HepG2 (cell line): Measurements from ENCODE around the gene ATP11A. TPM values are rescaled to one million over a fixed set of nuclear protein-coding genes. Genes with fewer than 3 reads are reported as not detected.
A peak's percentile ranks its signal among the peaks of the same experiment; 100 is the strongest.

Experiments
- CREM ChIP-seq, 2 experiments: sonication (generic) in 1 of 2; formaldehyde crosslinking in 1 of 2; IDR thresholded peaks; 2 replicates each; pipeline versions ENCODE4 v1.4.0 to v1.6.1; 2016 to 2020; ENCODE audit warnings: antibody characterized with exemption in 1 of 2, mild to moderate bottlenecking in 1 of 2, missing genetic modification reagents in 1 of 2
- MYNN ChIP-seq: sonication (generic); formaldehyde crosslinking; IDR thresholded peaks from 2 replicates; pipeline ENCODE4 v1.4.0; 2020; ENCODE audit warnings: mild to moderate bottlenecking, low read depth, missing genetic modification reagents
- NFRKB ChIP-seq: fragments of 450-650 bp; IDR thresholded peaks from 2 replicates; pipeline ENCODE4 v1.6.1; 2017
- NFYB ChIP-seq: sonication (generic); formaldehyde crosslinking; IDR thresholded peaks from 2 replicates; pipeline ENCODE4 v1.4.0; 2020; ENCODE audit warnings: missing genetic modification reagents
- POLR2AphosphoS5 ChIP-seq: IDR thresholded peaks from 2 replicates; pipeline ENCODE4 v1.6.1; 2012; ENCODE audit warnings: low read depth, low read length
- REPIN1 ChIP-seq: sonication (generic); formaldehyde crosslinking; IDR thresholded peaks from 2 replicates; pipeline ENCODE4 v1.8.0; 2022; ENCODE audit warnings: missing genetic modification reagents, low read depth, mild to moderate bottlenecking, borderline replicate concordance
- RNF2 ChIP-seq: fragments of 450-650 bp; conservative IDR thresholded peaks from 2 replicates; pipeline ENCODE4 v1.6.1; 2016; ENCODE audit warnings: low read depth
- SP4 ChIP-seq: sonication (generic); formaldehyde crosslinking; IDR thresholded peaks from 2 replicates; pipeline ENCODE4 v1.8.1; 2023; ENCODE audit warnings: mild to moderate bottlenecking, missing genetic modification reagents
- U2AF1 ChIP-seq: fragments of 200-400 bp; formaldehyde crosslinking; optimal IDR thresholded peaks from 2 replicates; pipeline ENCODE3; 2017; ENCODE audit warnings: mild to moderate bottlenecking, low read depth, low read length
- ZFYVE20 ChIP-seq: sonication (generic); formaldehyde crosslinking; IDR thresholded peaks from 2 replicates; pipeline ENCODE4 v1.8.0; 2023; ENCODE audit warnings: low read depth, mild to moderate bottlenecking, moderate library complexity, missing genetic modification reagents, borderline replicate concordance
- ZNF335 ChIP-seq: sonication (generic); formaldehyde crosslinking; IDR thresholded peaks from 2 replicates; pipeline ENCODE4 v1.4.0; 2020; ENCODE audit warnings: missing genetic modification reagents
- ZNF672 ChIP-seq: sonication (generic); formaldehyde crosslinking; IDR thresholded peaks from 2 replicates; pipeline ENCODE4 v1.8.1; 2022; ENCODE audit warnings: missing genetic modification reagents
- polyA plus RNA-seq, 8 experiments: library from polyadenylated mRNA; depleted of rRNA in 3 of 8; stranded (reverse) in 7 of 8; unstranded in 1 of 8; fragments of >200 nt; fragmentation: Illumina TruSeq in 4 of 8; extraction: Trizol in 4 of 8; gene quantifications; 2 replicates each; pipeline versions ENCODE4 v1.2.1 to v1.2.3, GENCODE V29; 2011 to 2016; ENCODE audit warnings: low read depth in 4 of 8, missing spikeins in 1 of 8, mixed read lengths in 1 of 8; ENCODE audit not compliant: insufficient read depth in 1 of 8
- total RNA-seq, 5 experiments: library from RNA; depleted of rRNA; stranded (reverse); fragments of >200 nt; fragmentation: Illumina TruSeq; extraction: Trizol; gene quantifications; 2 replicates each; pipeline ENCODE4 v1.2.3, GENCODE V29; 2016; ENCODE audit warnings: low read depth in 1 of 5
- TF ChIP-seq, protein P1 (sequence below): IDR thresholded peaks from 2 replicates; pipeline ENCODE4 v1.6.1; 2016; ENCODE audit warnings: low read depth, control low read depth
- TF ChIP-seq, protein P2 (sequence below): sonication (generic); formaldehyde crosslinking; IDR thresholded peaks from 2 replicates; pipeline ENCODE4 v1.5.1; 2020; ENCODE audit warnings: mild to moderate bottlenecking, missing genetic modification reagents, borderline replicate concordance
- TF ChIP-seq, protein P3 (sequence below): fragments of 450-650 bp; IDR thresholded peaks from 2 replicates; pipeline ENCODE4 v1.6.1; 2016
- TF ChIP-seq, protein P4 (sequence below): sonication (generic); formaldehyde crosslinking; IDR thresholded peaks from 2 replicates; pipeline ENCODE4 v1.5.0; 2020; ENCODE audit warnings: missing genetic modification reagents
- TF ChIP-seq, protein P5 (sequence below): sonication (generic); formaldehyde crosslinking; IDR thresholded peaks from 2 replicates; pipeline ENCODE4 v1.4.0; 2020; ENCODE audit warnings: missing genetic modification reagents

Gene ATP11A
- total and polyA plus RNA-seq, 2 of the 13 experiments (the other 11 are each of a cell fraction or from before 2014, with no cell fraction given): 18.4 to 20.1 TPM

DNA sequence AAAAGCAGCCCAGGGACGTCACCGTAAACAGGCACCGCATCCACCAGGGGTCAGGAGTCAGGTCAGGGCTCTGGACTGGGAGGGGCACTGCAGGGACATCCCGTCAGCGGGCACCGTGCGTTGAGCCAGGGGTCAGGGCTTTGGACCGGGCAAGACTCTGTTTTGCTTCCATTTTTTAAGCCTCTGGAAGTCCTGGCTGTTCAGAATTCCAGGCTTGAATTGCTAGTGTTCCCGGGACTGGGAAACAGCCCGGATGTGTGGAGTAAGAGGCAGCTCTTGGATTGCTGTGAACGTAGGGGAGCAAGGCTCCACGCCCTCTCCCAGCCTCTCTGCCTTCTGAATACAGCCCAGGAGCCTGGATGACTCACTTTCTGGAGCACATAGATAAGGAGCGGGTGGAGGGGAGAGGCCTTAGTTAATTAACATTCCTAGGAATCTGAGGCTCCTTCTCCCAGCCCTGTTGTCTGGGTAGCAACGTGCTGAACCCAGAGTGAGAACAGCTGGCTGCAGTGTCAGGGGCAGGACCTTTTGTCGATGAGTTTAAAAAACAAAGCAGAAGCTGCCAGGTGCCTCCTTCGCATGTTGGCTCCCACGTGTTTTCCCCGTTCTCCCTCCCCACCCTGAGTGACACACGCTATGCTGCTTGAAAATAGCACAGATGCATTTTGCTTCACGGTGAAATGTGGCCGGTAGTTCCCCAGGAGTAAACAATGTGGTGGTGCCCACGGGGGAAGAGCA lies 21.9 kb downstream of the ATP11A start (continued):
- TF ChIP-seq, protein P1, sequence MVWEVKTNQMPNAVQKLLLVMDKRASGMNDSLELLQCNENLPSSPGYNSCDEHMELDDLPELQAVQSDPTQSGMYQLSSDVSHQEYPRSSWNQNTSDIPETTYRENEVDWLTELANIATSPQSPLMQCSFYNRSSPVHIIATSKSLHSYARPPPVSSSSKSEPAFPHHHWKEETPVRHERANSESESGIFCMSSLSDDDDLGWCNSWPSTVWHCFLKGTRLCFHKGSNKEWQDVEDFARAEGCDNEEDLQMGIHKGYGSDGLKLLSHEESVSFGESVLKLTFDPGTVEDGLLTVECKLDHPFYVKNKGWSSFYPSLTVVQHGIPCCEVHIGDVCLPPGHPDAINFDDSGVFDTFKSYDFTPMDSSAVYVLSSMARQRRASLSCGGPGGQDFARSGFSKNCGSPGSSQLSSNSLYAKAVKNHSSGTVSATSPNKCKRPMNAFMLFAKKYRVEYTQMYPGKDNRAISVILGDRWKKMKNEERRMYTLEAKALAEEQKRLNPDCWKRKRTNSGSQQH (CRISPR knock-in tag): peak; percentile 31; the same call in 1 of the 2 replicates
- TF ChIP-seq, protein P2, sequence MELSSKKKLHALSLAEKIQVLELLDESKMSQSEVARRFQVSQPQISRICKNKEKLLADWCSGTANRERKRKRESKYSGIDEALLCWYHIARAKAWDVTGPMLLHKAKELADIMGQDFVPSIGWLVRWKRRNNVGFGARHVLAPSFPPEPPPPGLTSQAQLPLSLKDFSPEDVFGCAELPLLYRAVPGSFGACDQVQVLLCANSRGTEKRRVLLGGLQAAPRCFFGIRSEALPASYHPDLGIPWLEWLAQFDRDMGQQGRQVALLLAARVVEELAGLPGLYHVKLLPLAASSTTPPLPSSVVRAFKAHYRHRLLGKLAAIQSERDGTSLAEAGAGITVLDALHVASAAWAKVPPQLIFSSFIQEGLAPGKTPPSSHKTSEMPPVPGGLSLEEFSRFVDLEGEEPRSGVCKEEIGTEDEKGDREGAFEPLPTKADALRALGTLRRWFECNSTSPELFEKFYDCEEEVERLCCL: no peak
- TF ChIP-seq CREM (IDR thresholded peaks at IDR 0.05): peak; percentile 57
- no peak for TF ChIP-seq CREM (CRISPR knock-in tag; IDR thresholded peaks at IDR 0.05)
- no peak for TF ChIP-seq ZFYVE20 (CRISPR knock-in tag)
- peak; percentile 46 for TF ChIP-seq U2AF1
- no peak for TF ChIP-seq MYNN (CRISPR knock-in tag)
- no peak for TF ChIP-seq POLR2AphosphoS5
- no peak for TF ChIP-seq ZNF672 (CRISPR knock-in tag)
- TF ChIP-seq, protein P3, sequence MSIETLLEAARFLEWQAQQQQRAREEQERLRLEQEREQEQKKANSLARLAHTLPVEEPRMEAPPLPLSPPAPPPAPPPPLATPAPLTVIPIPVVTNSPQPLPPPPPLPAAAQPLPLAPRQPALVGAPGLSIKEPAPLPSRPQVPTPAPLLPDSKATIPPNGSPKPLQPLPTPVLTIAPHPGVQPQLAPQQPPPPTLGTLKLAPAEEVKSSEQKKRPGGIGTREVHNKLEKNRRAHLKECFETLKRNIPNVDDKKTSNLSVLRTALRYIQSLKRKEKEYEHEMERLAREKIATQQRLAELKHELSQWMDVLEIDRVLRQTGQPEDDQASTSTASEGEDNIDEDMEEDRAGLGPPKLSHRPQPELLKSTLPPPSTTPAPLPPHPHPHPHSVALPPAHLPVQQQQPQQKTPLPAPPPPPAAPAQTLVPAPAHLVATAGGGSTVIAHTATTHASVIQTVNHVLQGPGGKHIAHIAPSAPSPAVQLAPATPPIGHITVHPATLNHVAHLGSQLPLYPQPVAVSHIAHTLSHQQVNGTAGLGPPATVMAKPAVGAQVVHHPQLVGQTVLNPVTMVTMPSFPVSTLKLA: no peak
- TF ChIP-seq, protein P4, sequence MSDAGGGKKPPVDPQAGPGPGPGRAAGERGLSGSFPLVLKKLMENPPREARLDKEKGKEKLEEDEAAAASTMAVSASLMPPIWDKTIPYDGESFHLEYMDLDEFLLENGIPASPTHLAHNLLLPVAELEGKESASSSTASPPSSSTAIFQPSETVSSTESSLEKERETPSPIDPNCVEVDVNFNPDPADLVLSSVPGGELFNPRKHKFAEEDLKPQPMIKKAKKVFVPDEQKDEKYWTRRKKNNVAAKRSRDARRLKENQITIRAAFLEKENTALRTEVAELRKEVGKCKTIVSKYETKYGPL (CRISPR knock-in tag): no peak
- no peak for TF ChIP-seq REPIN1
- TF ChIP-seq, protein P5, sequence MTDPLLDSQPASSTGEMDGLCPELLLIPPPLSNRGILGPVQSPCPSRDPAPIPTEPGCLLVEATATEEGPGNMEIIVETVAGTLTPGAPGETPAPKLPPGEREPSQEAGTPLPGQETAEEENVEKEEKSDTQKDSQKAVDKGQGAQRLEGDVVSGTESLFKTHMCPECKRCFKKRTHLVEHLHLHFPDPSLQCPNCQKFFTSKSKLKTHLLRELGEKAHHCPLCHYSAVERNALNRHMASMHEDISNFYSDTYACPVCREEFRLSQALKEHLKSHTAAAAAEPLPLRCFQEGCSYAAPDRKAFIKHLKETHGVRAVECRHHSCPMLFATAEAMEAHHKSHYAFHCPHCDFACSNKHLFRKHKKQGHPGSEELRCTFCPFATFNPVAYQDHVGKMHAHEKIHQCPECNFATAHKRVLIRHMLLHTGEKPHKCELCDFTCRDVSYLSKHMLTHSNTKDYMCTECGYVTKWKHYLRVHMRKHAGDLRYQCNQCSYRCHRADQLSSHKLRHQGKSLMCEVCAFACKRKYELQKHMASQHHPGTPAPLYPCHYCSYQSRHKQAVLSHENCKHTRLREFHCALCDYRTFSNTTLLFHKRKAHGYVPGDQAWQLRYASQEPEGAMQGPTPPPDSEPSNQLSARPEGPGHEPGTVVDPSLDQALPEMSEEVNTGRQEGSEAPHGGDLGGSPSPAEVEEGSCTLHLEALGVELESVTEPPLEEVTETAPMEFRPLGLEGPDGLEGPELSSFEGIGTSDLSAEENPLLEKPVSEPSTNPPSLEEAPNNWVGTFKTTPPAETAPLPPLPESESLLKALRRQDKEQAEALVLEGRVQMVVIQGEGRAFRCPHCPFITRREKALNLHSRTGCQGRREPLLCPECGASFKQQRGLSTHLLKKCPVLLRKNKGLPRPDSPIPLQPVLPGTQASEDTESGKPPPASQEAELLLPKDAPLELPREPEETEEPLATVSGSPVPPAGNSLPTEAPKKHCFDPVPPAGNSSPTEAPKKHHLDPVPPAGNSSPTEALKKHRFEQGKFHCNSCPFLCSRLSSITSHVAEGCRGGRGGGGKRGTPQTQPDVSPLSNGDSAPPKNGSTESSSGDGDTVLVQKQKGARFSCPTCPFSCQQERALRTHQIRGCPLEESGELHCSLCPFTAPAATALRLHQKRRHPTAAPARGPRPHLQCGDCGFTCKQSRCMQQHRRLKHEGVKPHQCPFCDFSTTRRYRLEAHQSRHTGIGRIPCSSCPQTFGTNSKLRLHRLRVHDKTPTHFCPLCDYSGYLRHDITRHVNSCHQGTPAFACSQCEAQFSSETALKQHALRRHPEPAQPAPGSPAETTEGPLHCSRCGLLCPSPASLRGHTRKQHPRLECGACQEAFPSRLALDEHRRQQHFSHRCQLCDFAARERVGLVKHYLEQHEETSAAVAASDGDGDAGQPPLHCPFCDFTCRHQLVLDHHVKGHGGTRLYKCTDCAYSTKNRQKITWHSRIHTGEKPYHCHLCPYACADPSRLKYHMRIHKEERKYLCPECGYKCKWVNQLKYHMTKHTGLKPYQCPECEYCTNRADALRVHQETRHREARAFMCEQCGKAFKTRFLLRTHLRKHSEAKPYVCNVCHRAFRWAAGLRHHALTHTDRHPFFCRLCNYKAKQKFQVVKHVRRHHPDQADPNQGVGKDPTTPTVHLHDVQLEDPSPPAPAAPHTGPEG (CRISPR knock-in tag): no peak
- 0 out of 2 replicates have a peak, but pooled peaks have one; percentile 21 for TF ChIP-seq SP4 (CRISPR knock-in tag)
- no peak for TF ChIP-seq NFYB (CRISPR knock-in tag)
- no peak for TF ChIP-seq RNF2
- no peak for TF ChIP-seq ZNF335 (CRISPR knock-in tag)
- TF ChIP-seq NFRKB: no peak
